NCI-H345 treated with DMSO at 0.1 percent for 48 hours (cell line): ENCODE results near the gene FBXO42.
"Not testable (repeated sequence)": the region's sequence is repeated elsewhere in the genome, so short reads cannot be mapped to it uniquely, and the experiment has no call there.

Source experiments
- DNase-seq: peaks from one replicate; lab custom pipeline; 2025; ENCODE audit not compliant: unreplicated experiment; lab: John Stamatoyannopoulos, UW

FBXO42 gene

DNA sequence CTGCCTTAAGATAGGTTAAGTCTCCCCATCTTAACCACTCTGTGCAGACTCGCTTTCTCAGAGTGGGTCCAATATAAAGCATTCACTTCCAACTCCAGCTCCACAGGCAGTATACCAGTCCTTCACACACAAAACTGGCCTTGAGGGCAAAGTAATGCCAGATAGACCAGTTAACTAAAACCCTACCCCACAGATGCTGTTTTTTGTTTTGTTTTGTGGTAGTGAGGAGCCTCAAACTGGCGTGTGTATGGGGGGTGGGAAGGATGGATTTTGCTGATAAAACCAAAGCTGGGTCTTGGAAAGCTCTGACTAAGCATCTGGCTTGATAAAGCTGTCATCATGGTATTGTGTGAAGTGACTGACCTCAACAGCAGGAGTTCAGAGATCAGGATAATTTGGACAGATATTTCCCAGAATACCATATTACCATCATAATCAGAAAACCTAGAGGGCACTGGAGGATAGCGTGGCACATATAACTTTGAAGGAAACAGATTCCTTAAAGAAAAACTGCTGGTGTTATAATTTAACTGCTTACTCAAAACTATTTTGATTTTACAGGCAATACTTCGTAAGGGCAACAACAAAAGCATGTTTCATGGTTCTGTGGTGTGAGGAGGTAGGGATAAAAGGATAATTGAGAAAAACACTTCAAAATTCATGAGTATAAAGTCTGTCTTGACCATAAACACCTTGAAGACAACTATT is 85.7 kb downstream of the FBXO42 start:
- DNase-seq, result no peak

DNA sequence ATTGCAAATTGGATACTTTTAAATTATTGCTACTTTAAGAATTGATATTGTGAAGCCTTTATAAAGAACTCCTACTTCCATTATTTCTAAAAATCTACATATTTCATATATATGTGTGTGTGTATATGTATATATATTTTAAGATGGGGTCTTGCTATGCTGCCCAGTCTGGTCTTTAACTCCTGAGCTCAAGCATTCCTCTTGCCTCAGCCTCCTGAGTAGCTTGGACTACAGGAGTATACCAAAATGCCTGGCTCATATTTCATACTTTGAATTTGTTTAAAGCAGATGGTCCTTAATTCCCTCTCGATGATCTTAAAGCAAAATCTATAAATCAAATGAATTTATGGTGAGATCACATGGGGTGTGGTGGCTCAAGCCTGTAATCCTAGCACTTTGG is 90.2 kb downstream of the FBXO42 start:
- DNase-seq, result no peak

DNA sequence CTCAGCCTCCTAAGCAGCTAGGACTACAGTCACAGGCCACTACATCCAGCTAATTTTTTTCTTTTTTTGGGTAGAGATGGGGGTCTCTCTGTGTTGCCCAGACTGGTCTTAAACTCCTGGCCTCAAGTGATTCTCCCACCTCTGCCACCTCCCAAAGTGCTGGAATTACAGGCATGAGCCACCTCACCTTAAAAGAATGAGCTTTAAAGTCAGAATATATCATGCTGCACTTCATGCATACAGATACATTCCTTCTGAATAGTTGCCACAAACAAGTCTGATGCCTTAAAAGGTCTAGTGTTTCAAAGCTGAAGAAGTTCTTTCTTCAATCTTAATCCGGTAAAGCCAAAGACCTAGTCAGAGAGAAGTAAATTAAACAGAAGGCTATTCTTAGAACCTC is 91.5 kb downstream of the FBXO42 start:
- DNase-seq, result no peak

DNA sequence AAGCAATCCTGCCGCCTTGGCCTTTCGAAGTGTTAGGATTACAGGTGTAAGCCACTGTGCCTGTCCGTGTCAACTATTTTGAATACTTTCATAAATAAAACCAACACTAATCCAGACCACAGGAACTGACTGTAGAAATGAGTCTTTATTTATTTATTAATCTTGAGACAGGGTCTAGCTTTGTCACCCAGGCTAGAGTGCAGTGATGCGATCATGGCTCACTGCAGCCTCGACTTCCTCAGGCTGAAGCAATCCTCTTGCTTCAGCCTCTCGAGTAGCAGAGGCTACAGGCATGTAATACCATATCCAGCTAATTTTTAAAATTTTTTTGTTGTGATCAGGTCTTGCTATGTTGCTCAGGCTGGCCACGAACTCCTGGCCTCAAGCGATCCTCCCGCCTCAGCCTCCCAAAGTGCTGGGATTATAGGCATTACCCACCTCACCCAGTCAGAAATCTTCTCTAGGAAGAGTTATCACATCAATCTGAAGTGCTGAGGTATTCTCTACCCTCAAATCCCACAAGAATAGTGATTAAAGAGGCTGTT is 93.6 kb downstream of the FBXO42 start:
- DNase-seq, result no peak

DNA sequence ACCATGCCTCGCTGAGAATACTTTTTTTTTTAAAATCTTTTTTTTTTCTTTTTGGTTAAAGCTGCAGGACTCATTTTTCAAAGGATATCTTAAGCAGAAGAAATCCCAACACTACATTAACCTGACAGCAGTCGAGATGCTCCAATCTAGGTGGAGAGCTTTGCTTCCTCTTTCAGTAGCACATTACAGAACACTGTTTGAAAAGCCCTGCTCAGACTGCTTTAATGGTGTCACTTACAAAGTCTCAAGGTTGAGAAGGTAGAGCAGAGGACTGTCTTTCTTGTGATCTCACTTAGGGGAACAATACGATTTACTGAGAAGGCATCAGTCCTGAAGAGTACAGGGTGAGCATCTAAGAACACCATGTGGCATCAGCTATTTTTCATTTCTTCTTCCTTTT is 94.3 kb downstream of the FBXO42 start:
- no peak for DNase-seq

DNA sequence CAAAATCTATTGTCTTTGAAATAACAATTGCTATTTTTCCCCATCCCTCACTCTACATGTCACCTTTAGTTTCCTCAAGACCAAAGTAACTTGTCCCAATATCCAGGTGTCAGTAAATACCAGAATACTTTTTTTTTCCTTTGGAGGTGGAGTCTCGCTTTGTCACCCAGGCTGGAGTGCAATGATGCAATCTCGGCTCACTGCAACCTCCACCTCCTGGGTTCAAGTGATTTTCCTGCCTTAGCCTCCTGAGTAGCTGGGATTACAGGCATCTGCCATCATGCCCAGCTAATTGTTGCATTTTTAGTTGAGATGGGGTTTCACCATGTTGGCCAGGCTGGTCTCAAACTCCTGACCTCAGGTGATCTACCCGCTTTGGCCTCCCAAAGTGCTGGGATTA is 94.7 kb downstream of the FBXO42 start:
- DNase-seq, result not testable (repeated sequence)

DNA sequence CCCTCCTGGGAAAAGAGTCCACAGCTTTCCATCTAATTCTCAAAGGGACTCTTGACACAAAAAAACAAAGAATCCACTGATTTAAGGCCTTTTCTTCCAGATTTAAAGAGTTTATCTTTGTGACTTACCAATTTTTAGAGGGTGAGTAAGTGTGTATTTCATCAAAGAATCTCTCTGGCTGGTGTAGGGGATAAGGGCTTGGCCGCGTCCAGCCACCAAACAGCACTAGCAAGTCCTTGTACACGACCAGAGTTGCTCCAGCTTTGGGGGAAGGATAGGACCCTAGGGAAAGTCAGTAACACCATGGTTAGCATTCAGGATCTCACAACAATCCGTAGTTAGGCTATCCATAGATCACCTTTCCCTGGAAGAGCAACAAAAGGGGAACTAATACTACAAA is 95.8 kb downstream of the FBXO42 start:
- DNase-seq, result no peak

DNA sequence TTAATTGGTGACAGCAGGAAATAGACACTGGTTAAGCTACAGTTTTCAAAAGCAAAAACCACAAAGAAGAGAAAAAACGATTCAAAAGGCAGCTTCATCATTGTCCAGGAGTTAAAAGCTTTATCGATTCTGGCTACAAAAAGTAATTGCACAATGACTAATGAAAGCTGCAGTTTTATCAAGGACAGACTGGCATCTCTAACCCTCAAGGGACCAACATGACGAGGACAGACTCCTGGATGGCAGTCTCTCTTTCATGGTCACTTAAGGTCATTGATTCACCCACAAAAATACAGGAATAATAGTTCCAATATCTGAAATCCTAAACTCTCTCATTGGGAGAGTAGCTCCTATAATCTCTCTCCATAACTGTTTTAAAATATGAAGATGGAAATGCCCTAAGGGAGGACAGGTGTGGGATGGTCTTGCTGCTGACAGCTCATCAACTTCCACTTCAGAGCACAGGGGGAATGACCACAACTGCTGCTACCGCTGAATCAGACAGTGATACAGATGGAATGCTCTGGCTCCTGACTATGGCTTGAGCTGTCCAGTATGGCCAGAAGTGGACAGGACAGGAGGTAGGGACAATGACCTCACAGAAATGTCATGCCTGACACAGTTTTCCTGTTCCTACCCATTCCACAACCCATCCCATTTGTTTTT is 97.9 kb downstream of the FBXO42 start:
- no peak for DNase-seq

DNA sequence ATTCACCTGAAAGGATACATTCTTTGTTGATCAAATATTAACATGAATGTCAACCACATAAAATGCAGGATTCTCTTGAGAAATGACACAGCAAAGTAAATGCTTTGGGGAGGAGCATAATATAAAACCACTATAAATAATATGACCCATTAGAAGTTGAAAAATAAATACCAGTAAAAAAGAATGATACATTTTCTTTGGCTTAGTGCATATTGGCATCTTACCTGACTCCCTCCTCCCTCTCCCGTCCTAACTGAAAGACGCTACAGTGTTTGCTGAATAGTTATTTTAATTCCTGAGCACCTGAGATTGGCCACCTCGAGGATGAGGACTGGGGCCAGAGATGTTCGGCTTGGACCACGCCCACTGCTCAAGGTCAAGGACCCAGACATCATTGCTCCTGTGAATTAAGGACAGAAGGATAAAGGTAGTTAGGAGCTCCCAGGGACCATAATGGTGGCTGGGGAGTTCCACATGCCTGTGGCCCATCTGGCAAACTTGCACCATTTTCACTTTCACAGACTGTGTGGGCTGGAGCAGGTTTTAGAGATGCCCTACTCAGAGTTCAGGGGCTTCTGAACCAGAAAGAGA is 98.9 kb downstream of the FBXO42 start:
- no peak for DNase-seq

DNA sequence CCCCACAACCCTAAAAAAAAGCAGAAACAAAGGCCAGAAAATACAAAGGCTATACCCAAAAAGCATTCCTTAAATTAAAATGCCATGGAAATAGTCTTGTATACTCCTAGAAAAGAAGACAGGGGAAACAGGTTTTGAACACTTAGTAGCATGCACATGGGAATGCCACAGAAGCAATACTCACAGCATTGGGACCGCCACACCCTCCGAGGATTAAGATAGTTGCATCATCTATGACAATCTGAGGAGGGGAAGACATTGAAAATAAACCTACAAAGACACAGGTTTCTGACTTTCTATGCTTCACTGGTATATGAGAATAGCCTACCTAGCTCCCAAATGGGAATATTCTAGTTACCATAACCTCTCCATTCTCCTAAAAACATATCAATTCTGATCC is 99.4 kb downstream of the FBXO42 start:
- DNase-seq, result no peak

DNA sequence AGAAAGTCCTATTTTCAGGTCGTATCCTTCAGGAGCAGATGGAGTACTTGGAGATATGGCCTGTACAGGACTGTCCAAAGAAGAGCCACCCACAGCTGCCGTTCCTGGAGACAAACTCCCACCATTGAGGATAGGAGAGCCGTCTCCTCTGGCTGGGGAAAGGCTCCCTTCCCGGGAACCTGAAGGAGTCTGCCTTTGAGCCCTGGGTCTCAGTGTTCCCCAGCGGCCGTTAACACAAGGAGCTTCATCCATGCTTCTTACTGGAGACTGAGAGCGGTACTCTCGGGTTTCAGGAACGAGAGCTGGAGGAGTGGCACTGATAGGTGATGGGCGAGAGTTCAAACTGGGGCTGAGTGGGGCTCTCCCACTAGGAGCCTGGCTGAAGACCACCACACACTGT is 100.9 kb downstream of the FBXO42 start:
- DNase-seq, result no peak

DNA sequence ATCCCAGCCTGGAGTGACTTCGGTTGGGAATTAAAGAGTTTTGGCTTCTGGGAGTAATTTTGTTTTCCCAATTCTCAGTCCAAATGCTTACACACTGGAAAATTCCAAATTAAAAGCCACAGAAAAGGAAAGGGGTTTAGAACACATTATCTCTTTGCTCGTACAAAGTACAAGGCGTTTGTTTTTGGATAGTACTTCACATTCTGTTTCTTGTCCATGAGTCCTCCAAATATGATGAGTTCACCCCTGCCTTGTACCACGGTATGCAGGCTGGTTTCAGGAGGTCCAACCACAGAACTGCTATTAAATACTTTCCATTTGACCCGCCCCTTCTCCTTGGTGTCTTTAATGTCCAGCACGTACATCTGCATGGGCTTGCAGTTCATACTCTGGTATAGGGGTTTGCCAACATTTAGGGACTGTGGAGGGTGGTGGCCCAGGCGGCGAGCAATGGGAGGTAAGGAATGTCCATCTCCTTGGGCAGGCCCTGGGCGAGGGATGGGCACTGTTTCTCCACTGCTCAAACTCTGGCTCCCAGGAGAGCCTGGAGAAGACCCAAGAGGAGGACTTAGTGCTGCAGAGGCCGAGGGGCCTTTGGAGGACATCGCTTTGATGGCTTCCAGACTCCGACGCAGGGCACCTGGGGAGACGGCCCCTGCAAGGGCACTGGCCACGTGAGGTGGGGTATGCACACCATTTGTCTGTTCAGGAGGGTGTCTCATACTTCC is 101.6 kb downstream of the FBXO42 start:
- no peak for DNase-seq

DNA sequence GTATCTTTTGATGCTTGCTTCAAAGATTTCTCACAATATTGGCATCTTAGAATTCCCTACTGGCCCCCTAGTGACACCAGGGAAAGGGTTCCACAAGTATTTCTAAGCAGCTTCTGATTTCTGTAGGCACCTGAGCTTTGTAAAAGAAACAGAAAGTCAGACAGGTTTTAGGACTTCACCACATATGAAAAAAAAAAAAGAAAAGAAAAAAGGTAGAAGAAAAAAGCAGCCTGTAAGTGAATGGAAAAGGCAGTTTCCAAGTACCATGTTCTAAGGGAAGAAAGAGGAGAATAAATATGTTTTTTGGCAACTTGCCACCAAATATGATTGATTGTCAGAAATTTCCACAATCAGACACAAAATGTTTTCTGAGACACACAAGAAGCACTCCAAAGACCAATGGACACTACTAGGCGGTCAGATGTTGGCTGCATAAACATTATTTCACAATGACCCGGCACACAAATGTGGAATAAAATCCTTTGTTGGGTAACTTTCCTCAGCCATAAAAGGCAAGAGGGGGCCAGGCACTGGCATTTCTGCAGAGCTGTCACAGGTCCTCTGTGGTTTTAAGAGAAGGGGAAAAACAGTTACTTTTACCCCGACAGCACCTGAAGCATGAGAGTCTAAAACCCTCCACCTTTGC is 102.6 kb downstream of the FBXO42 start:
- no peak for DNase-seq

DNA sequence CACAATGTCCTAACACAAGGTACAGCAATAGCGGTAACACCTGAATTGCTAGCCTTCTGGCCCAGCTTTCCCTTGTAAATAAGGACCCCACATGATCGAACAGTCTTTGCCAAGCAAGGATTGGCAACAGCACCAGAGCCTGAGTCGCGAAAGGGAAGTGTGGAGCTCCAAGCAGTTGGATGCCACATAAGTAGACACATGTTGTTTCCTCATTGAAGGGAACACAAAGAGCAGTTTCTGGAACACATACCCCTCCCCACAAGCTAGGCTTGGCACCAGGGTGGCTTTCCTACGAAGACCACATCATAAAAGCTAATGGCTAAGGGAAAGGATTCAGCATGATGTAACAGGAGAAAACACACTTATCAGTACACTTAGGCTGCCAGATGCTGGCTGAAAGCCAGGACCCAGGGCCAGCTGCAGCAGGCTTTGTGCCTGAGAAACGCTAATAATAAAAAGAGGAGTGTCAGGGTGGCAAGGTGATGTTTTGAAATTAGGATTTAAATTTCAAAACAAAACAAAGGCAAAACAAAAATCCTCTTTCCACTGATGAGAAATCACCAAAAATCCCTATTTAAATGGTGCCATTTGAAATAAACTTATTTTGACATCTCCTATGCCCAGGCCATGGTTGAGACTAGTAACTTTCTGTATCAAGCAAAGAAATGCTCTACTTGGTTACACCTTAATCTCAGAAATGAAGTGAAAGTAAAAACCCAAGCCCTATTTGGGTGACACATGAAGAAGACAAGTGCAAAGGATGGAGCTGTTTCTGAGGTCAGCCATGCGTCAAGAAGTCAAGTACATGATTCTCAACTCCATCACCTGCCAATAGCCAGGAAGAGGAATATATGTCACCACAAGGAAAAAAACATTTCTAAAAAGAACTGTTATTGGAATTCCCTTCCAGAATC is 103.4 kb downstream of the FBXO42 start:
- DNase-seq, result peak; percentile 98

DNA sequence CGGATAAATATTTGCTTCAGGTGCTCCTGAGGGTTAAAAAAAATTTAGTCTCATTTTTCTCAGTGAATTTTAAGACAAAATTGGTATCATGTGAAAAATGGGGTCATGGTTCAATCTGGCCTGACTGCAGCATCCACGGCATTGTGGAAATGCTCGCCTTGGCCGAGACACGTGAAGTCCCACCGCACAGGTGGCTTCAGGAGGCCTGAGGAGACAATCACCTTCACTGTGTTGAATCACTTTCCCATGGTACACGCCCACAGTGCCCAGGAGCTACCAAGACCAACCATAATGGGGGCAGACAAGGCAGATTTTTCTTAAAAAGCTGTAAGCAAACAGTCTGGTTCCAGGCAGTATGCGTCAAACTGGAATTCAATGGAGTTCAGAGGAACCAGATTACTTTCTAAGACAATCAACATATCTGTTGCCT is 104.3 kb downstream of the FBXO42 start:
- DNase-seq, result no peak

DNA sequence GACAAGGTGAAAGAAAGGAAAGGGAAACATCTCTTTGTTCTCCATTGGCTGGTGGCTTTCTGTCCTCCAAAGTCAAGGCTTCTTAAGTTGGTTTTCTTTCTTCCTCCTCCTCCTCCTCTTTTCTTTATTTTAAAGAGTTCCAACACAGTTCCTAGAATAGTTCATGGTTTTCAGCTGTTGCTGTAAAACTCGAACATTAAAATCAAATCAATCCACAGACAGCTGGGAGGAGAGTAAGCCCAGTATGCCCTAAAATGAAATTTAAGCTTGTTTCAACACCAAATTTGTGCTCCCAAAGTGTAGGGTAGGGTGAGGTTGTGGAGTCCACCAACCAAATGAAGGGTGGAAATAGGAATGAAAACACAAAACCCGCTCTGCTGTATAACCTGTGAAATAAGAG is 104.8 kb downstream of the FBXO42 start:
- DNase-seq, result no peak

DNA sequence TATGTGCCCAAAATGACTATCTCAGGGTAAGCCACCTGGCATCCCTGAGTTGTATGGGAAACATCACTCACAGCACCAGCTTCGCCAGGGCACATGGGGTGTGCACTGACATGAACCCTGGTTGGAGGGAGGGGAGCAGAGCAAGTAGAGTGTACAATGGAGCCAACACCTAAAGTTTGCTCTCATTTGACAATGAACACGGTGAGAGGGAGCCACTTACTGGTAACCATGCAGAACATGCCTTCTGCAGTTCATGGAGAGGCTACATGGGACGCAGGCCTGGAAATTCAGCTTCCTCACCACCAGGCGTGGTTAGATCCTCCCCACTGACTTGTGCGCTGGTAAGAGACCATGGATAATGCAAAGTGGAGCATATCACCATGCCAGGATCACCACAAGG is 105.3 kb downstream of the FBXO42 start:
- no peak for DNase-seq

DNA sequence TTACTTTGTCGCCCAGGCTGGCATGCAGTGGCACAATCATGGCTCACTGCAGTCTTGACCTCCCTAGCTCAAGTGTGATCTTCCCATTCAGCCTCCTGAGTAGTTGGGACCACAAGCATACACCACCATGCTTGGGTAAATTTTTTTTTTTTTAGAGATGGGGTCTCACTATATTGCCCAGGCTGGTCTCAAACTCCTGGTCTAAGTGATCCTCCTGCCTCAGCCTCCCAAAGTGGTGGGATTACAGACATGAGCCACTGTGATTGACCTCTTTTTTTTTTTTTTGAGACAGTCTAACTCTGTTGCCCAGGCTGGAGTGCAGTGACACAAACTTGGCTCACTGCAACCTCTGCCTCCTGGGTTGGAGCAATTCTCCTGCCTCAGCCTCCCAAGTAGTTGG is 106.0 kb downstream of the FBXO42 start:
- DNase-seq, result not testable (repeated sequence)

DNA sequence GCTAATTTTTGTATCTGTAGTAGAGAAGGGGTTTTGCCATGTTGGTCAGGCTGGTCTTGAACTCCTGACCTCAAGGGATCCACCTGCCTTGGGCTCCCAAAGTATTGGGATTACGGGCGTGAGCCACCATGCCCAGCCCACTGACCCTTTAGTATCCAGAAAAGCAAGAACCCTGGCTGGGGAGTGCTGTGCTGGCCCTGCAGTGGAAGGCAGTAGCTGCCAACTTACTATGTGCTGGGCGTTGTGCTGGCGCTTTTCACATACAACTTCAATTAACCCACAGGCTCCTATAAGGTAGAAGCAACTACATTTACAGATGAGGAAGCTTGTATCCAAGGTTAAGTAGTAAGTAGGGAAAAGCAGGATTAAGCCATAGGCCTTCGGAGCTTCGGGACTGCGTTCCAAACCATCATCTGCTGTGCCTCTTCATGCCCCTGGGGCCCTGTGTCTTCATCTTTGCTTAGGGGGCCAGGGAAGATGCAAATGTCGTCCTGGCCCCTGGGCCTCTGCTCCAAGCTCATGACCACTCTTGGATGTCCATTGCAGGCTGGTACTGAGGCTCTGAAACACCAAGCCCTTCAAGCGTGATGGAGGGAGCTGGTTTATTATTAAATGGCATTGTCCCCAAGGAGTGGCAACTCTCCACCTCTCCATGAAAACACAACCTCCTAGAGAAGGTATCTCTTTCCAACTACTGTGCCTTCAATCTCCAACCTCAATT is 106.6 kb downstream of the FBXO42 start:
- no peak for DNase-seq
